DMS79 (cell line): Measurements from ENCODE around the gene ASTN1.

Experiments
- DNase-seq: peaks from one replicate; lab custom pipeline; 2025; lab: John Stamatoyannopoulos, UW

Gene ASTN1

DNA sequence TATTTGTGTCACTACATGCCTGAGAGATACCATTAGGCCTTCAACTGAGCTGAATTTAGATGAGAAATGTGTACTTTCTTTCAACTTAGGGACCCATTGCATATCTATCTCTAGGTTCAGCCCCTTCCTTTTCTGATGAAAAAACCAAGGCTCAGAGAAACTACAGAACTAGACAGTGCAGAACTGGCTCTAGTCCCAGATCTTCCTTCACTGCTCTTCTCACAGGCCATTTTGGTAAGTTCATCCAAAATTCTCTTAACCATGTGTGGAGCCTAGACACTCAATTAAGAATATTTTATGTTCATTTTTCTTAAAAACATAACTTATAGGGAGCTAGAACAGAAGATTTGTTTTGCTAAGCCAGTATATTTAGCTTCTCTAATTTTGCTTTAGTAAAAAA, 128.9 kb downstream of the ASTN1 start:
- no peak for DNase-seq

DNA sequence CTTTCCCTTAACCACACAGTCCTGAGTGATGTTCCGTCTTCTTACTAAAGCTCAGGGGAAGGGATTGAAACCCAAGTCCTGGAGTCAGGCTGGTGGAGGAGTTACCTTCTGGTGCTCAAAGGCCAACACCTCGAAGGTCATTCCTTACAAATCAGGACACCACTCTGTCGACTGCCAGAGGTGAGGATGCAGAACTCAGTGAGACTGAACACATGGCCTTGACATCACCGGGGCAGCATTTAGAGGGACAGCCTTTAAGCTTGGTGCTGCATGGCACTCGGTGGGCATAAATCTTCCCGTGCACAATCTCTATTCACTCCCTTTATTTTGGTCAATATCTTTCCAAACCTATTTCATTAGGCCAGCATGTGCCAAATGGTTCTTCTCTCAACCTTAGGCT, 130.9 kb downstream of the ASTN1 start:
- DNase-seq = no peak

DNA sequence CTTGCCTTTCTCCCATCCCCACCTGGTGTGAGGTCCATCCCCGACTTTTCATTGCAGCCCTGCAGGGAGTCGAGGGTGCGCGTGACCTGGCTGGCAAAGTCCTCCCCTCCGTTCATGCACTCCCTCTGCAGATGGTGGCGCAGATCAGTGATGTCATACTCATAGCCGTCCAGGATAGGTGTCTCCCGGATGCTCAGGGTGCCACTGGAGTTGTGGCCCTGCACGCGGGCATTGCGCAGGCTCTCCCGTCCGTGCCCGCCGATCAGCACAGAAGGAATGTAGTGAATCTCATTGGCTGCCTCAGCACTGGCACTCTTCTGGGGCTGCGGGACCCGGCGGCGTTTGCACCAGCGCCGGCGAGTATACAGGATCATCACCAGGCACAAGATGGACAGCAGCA, 132.1 kb downstream of the ASTN1 start:
- no peak for DNase-seq

DNA sequence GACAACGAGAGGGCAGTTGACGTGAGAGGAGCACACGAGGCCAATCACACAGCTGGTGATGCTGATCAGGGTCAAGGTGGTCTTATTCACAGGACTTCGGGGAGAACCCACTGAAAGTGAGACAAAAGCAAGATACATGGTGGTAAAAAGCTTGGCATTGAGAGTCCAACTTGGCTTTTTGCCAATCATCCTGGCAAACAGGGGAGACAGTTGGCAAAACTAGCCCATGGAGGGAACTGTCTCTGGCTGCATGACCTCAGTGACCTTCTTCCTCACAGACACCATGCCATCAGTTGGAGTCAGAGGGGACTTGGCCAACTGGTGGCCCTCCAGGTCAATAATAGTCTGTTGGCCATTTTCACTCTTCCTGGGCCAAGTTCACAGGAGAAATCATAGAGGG, 139.9 kb downstream of the ASTN1 start:
- DNase-seq = no peak

DNA sequence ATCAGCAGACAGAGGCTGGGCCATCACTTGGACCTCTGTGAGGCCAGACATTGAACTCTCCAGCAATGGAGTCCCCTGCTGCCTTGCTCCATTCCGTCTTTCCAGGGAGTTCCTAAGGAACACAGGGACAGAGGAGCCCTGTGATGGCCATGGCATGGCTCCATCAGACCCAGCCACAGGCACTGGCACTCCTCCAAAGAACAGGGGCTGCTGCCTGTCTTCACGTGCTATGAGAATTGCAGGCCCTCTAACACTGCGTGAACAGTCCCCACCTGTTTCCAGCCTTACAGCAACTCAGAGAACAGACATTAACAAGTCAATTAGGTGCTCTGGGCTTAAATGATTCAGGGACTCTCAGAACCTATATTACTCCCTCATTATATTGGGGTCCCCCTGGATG, 140.8 kb downstream of the ASTN1 start:
- no peak for DNase-seq

DNA sequence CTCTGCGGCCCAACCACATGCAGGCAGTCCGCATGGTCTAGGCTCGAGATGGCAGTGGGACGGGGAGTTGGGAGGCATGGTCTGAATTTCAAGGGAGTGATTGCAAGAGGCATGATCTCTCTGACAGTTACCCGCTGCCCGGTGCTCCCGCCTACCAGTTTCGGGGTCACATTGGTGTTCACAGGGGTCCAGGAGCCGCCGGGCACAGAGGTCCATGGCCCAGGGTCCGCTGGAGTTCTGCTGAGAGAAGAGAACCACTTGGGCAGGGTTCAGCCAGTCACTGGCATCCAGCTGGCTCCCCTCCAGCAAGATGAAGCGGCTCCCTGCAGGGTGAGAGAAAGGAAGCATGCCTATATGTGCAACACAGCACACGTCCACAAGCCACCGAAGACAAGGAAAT, 141.3 kb downstream of the ASTN1 start:
- no peak for DNase-seq

DNA sequence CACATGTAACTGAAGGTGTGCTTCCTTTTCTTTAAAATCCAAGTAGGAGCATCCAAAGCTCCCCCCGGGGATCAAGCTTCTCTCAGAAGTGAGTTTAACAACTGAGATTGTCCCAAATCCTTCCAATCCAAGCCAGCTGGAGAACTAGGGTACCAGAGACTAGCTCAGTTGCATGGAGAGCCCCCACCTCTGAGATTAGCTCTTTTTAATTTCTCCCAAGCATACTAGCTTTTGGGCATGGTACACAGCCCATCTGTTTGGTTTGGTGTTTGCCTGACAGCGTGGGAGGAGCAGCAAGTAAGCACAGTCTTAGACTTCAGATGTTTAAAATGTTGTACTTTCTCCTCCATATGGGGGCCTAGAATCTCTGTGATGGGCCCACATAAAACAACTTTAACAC, 142.8 kb downstream of the ASTN1 start:
- DNase-seq = no peak

DNA sequence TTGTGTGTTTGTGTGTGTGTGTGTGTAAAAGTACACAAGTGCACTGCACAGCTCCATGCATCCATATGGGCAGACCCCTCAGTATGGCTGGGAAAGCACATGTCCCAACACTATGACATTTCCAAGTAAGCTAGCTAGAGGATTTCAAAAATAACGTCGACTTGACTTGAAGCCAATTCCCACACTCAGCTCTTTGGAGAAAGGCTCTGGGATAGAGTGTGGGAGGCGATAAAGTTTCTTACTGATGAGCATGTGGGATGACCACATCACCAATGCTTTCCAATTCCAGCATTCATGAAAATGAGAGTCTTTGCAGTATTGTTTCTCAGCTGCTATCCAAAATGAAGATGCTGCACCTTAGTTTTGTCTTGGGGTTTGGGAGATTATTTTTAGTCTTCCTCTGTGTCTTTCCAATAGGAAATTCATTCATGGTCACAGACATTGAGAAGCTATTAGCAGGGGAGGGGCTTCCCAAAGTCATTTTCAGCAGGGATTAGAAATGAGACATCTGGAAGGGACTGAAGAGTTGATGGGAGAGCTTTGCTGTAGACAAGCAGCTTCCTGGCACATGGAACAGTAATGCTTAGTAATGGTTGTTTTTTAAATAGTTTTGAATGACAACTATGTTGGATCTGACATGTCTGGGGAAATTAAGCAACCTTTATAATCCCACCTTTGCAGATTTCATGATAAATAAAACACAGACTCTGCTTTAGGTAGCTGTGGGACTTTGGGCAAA, 143.5 kb downstream of the ASTN1 start:
- DNase-seq = no peak

DNA sequence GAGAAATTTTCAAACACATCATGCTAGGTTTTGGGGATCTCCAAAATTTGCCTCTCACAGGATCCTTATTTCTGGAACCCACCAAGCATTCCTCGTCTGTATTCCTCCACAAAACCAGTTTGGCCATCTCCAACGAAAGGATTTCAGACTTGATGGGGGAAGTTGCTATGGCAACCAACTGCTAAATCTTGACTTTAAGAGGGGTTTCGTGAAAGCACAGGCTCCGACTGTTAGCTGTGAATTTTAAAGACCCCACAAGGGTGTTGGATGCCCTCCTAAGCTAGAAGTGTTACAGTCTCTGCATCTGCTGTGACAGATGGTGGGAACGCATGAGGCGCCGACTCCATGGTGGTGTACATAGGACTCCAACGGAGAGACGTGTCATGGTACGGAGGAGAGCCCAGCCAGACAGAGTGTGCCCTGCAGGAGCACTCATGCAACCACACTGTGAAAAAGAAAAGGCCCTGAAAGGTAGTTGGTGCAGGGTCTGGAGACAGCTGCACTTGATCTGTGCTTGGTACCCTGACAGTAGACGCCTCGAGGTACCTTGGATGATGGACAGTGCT, 147.1 kb downstream of the ASTN1 start:
- no peak for DNase-seq

DNA sequence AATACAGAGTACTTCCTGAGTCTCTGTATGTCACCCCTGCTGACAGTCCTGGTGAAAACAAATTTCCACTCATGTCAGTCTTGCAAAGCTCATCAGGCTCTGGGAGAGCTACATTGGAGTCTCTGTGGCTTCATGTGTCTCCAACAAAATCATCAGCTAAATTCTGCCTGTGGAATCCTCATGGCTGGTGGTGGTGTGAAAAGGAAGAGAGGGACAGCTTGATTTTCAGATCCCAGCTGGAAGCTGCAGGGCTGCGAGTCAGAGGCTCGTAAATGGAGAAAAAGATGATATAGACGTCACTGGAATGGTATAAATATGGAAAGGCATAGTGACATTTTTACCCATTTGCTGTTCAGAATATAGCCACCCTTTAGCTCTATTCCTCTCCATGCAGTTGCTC, 150.2 kb downstream of the ASTN1 start:
- no peak for DNase-seq

DNA sequence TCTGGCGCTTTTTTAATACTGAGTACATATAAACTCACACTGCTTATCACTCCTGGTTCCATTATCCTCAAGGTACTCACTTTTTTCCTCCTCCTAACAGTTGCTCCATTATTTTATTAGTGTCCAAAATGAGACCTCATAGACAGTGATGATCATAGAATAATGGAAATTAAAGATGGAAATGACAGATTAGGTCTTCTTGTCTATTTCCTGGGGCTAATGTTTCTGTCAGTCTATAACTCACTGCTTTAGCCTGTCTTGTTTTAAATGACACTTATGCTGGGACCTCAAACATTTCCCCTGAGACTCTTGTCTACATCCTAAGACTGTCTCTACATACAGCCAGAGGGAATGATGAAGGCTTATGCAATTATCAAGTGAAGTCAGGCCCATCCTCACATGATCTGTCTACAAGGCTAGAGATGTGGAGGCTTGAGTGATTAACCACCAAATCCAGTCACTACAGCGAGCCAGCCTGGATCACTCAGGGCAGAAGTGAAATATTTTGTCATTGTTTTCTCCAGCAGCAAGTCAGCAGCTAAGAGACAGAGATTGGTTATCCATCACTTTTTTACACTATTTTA, 152.1 kb downstream of the ASTN1 start:
- DNase-seq = no peak

DNA sequence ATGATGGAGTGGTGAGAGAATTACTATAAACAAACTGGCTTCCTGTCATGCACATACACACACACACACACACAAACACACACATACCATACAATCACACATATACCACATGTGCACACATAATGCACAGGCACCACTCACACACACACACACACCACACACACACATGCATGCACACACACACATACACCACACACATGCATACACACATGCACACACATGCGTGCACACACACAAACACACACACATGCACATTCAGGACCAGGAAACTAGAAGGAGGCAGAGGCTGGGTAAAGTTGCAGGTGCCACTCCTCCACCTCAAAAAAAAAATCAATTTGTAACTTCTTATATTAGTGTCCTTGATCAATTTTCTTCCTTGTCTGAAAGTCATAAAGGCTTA, 153.0 kb downstream of the ASTN1 start:
- DNase-seq = no peak

DNA sequence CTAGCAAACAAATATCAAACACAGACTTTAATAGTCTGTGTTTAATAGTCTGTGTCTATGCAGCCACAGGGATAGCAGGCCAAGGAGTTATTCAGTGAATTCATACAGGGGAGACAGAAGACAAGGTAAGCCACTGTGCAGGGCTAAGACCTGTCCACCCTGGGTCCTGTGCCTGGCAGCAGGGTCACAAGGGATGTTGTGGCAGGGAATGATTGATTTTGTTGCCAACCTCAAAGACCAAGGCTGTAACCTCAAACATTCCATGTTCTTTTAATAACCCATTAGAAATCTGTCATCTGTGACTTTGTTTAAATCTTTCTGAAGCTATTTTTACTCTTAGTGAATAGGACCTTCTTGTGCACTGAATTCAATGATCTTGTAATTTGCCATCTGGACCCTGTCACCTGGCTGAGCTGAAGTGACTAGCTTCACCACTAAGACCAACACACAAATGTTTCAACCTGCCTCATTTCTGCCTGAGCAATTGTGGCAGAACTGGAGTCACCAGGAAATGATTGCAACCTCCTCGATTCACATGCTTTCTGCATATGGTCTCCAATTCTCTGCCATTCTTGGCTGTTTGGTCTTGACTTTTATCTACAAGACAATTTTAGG, 154.2 kb downstream of the ASTN1 start:
- no peak for DNase-seq

DNA sequence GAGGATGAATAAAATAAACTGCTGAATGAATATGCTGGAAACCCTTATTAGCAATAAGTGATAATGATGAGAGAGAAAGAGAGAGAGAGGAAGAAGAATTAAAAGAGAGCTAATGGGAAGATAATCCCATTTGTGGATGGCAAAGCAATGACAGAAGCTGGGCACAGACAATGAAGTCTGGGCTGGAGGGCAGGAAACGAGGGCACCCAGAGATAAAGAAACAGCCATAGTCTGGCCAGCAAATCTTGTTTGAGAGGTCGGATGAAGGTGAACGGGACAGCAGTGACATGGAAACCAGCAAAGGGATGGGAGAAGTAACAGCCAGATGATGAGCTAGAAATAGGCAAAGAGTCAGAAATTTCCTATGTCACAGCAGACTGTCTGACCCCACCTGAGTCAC, 155.9 kb downstream of the ASTN1 start:
- no peak for DNase-seq

DNA sequence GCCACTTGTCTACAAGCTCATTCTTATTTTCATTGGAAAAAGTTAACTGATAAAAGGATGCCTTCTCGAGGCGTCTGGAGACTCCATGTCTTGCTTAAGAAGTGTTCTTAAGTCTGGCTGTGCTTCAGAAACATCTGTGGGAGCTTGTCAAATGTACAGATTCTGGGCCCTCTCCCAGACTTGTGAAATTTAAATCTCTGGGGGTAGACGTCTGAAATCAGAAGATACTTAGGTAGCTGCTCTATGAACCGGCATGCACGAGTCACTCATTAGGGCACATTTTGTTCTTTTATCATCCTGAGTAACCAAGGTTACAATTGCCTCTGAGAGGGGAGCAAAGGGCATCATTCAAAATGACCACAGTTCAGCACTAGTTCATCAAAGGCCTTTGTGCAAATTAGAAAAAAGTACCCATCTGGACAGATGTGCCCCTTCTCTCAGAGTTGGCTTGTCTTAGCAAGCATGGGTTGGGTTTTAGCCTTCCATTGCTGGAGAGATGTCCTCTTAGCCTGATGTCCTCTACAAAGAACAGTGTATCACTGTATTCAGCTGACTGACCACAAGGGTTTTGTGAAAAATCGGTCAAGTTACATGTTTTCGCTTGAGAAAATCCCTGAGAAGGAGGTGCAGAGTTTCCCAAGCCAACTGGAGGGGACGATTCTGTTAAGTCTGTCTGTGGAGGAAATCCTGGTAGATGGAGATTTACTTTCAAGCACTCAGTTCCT, 156.9 kb downstream of the ASTN1 start:
- no peak for DNase-seq

DNA sequence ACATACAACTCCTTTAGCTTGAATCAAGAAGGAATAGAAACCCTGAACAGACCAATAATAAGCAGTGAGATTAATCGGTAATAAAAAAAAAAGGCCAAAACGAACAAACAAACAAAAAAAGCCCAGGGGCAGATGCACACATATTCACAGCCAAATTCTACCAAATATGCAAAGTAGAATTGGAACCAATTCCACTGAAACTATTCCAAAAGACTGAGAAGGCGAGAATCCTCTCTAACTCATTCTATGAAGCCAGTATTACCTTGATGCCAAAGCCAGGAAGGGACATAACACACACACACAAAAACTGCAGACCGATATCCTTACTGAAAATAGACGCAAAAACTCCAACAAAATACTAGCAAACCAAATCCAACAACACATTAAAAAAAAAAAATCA, 161.6 kb downstream of the ASTN1 start:
- no peak for DNase-seq

DNA sequence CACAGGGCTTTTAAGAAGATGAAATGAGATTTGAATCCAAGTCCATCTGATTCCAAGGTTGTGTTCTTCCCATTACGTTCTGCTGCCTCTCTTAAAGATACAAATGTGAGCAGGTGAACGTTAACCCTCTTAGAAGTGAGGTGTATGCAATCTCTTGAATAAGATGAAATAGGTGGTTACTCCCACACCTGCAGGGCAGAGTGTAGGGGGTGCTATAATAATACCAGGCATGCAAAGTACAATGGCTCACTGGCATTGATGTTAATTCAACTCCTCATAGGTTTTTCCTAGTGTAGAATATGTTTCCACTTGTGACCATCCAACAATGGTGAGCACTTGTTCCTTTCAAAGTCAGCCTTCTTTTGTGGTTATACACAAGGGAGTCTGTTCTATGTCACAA, 163.0 kb downstream of the ASTN1 start:
- no peak for DNase-seq

DNA sequence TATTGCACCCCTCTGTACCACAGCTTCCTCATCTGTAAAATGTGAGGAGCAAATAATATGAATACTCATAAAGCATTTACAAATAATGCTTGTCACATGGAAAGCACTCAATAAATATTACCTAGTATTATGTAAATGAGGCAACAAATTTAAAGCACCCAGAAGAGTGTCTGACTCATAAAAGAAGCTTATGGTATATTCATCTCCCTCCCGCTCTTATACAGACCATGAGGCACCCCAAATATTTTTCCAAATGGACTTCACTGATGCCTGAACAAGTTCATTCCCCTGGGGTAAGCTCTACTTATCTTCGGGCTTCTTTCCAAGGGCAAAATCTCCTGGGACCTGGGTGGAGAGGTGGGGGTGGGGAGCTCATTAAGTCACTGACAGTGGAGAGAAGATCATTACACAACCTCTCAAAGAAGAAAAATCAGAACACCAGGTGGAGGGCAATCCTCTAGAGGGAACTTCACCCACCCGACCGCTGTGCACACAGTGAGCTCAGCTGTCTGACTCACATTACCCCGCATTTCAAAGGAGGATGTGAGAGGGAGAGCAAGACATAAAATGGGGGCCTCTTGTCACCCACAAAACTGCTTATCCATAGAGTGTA, 166.2 kb downstream of the ASTN1 start:
- DNase-seq = peak; percentile 13

DNA sequence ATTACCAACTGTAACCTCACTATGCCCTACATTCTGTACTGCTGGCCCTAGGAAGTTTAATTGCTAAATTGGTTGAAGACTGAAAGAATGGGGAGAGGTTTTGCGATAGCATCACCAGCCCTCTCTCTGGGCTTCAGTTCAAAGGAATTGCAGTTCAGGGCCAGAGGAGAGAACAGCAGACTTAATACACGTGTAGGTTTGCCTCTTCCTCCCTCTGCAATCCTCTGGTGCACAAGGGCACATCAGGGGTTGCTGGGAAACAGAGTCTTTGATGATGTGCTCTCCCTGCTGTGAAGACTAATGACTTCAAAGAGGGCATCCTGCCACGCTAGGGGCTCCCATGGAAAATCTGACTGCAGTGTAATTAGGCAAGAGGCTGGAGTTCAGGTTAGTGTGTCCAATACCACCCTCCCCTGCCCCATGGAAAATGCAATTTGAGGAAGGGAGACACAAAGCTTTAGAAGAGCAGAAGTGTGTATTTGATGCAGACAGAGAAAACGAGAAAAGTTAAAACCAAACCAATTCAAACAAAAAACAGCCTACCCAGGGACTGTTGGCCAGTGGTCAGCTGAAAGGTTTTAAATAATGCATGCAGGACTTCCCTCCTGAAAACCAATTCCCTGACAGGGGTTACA, 167.9 kb downstream of the ASTN1 start:
- no peak for DNase-seq

DNA sequence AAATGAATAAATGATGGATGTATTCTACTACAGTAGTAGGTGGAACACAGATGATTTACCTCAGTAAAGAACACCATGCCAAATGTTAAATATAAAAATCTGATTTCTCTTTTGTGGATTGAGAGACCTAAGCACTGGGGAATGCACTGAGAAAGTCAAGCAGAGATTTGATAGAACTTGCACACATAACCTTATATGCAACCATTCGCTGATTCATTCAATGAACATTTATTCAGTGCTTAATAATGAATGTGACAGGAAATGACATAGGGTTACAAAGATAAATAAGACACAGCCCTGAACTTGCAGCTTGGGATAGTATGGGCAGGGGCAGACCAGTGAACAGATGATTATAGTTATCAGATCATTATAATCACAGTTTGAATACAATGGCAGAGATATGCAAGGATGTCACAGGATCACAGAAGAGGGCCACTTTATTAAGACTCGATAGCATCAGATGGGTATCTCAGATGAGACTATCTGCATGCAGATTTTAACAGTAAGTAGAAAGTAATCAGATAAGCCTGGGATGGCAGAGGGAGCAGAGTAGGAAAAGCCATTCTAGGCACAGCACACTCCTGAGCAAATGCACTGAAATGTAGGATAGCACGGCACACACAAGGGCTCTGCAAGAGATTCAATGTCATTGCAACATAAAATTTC, 169.4 kb downstream of the ASTN1 start:
- no peak for DNase-seq

DNA sequence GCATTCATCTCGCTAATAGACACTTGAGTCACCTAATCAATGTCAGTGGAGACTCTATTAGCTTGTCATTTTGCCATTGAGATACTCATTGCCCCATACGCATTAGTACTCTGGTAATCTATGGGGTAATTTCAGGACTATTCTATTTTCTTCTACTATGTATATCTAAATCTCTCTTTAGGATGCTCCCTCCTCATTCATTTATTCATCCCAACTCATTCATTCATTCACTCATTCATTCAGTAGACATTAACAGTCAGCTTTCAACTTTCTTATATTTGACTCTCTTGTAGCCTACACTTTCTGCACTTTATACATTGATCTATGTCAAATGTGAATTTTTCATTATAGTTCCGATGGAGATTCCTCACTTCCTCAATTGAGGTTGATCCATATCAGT, 170.9 kb downstream of the ASTN1 start:
- no peak for DNase-seq
